Testis (tissue), 3 donors: ENCODE results near the gene CAPZB. TPM values are rescaled to one million over a fixed set of nuclear protein-coding genes. Genes with fewer than 3 reads are reported as not detected.

Experiments
- DNase-seq: peaks from one replicate; pipeline ENCODE4 v3.0.0-alpha.2; 2019
- H3K27ac ChIP-seq, 2 donors: fragments of 200-600 bp; sonication (generic); one replicate each; pipeline ENCODE4 v1.5.1; 2019
- H3K27me3 ChIP-seq: fragments of 200-600 bp; sonication (generic); one replicate; pipeline ENCODE4 v1.5.1; 2019
- H3K36me3 ChIP-seq: fragments of 200-600 bp; sonication (generic); one replicate; pipeline ENCODE4 v1.5.1; 2017; ENCODE audit warnings: low read depth; ENCODE audit errors: missing control alignments
- H3K4me1 ChIP-seq: fragments of 200-600 bp; sonication (generic); one replicate; pipeline ENCODE4 v1.5.1; 2019
- H3K4me3 ChIP-seq, 2 donors: fragments of 200-600 bp; sonication (generic); one replicate each; pipeline ENCODE4 v1.5.1; 2017 to 2019
- H3K9me3 ChIP-seq: fragments of 200-600 bp; sonication (generic); one replicate; pipeline ENCODE4 v1.5.1; 2017
- POLR2A ChIP-seq: fragments of 450-650 bp; IDR thresholded peaks from one replicate; pipeline ENCODE4 v1.6.1; 2017; ENCODE audit warnings: antibody characterized with exemption, mild to moderate bottlenecking, moderate library complexity
- WGBS, 2 donors: methylation state at CpG; one replicate each; pipeline ENCODE4 v1.1.5; 2018; 5-methylcytosine and 5-hydroxymethylcytosine counted together
- intact Hi-C: fragments of 100-400 bp; cut with DNase I; formaldehyde crosslinking; loops from one replicate; pipeline ENCODE4 v1.15.1; 2023; ENCODE audit warnings: low total_unique reads
- polyA plus RNA-seq: library from polyadenylated mRNA; stranded (reverse); fragments of 350-450 nt; fragmentation: Illumina TruSeq; extraction: RNeasy Lipid Tissue Mini Kit (QIAGEN cat#74804); gene quantifications from one replicate; pipeline ENCODE4 v1.2.3, GENCODE V29; 2014; ENCODE audit warnings: low read depth, low replicate concordance; ENCODE audit not compliant: insufficient read depth
- total RNA-seq, 2 donors: library from RNA; depleted of rRNA; stranded (reverse); fragments of >200 nt; gene quantifications; one replicate each; pipeline ENCODE4 v1.2.3, GENCODE V29; 2016
- TF ChIP-seq, protein P1 (sequence below), 3 experiments: fragments of 450-650 bp in 2 of 3; fragments of 200-600 bp in 1 of 3; sonication (generic) in 1 of 3; IDR thresholded peaks; one replicate each; pipeline ENCODE4 v1.5.1; 2016 to 2019; ENCODE audit warnings: antibody characterized with exemption in 3 of 3, mild to moderate bottlenecking in 2 of 3, moderate library complexity in 1 of 3

The CAPZB gene
- total and polyA plus RNA-seq, 3 donors from 2014 or later, result 147 to 502 (median 207) TPM

DNA sequence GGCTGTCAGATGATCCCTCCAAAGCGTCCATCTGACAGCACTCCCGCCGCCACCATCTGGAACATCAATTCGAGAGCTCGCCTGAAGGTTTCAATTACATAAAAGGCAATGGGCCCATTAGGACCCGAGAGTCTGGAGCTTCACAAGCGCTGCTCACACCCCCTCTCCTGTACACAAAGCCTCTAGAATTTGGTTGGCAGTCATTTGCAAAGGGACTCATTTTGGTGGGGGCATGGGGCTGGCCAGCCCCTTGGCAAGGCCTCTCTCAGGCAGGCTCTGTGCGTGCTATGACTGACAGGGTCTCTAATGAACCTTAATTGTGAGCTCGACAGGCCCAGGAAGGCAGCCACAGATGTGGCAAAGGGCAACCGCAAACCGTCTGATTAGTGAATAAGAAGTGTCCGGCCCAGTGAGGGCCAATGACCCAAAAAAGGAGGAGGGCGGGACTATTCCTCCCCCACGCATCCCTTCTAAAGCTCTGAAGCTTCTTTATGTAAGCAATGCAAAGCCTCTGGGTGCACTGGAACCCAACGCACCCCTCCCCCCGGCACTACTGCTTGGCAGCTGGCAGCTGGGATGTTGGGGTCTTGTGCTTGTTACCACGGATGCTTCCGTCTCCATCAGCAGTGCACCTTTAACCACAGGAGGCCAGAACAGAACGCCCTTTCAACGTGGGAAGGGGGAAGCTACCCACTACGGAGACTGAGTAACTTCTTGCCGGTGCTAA lies 79.4 kb downstream of the CAPZB start:
- intact Hi-C loops, result no loop called here
- Histone ChIP-seq H3K27me3 (no peaks in the 10 kb centered on the region), H3K36me3 (no peaks in the 10 kb centered on the region), H3K27ac (peak overlapping the region in 1 of 2 donors; percentile 16), H3K4me1 (peaks cover 28% of the 10 kb centered on the region), H3K4me3 (no peak overlapping the region), H3K9me3 (no peaks in the 10 kb centered on the region)
- no peak for TF ChIP-seq POLR2A
- TF ChIP-seq, protein P1, sequence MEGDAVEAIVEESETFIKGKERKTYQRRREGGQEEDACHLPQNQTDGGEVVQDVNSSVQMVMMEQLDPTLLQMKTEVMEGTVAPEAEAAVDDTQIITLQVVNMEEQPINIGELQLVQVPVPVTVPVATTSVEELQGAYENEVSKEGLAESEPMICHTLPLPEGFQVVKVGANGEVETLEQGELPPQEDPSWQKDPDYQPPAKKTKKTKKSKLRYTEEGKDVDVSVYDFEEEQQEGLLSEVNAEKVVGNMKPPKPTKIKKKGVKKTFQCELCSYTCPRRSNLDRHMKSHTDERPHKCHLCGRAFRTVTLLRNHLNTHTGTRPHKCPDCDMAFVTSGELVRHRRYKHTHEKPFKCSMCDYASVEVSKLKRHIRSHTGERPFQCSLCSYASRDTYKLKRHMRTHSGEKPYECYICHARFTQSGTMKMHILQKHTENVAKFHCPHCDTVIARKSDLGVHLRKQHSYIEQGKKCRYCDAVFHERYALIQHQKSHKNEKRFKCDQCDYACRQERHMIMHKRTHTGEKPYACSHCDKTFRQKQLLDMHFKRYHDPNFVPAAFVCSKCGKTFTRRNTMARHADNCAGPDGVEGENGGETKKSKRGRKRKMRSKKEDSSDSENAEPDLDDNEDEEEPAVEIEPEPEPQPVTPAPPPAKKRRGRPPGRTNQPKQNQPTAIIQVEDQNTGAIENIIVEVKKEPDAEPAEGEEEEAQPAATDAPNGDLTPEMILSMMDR (IDR thresholded peaks at IDR 0.05), result no peak
- WGBS, 2 donors, result 79 to 81% methylated on average over 12 to 22 of the region's 22 CpGs
- no peak for DNase-seq

DNA sequence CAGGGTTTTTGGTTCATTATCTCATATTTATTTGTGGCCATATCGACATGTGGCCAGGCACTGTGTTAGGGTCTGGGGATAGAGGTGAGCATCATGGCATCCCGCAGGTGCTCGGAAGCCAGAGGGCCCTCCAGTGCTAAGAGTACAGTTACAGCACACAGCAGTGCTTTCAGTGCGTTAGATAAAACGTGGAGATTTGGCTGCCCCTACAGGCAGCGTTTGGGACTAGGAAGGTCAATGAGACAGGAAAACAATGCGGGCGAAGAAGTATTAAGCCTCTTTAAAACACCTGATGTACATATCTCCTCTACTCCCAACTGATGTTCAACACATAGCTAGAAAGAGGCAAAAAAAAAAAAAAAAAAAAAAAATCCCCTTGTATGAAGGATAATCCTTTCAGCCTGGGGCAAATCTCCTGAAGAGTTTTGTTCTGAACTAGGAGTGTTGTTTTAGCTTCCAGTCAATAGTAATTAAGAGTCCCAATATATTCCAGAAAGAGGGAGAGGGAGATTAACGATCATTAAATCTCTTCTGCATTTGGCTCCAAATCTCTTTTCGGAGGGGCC lies 80.1 kb downstream of the CAPZB start:
- no peaks in the 10 kb centered on the region for H3K36me3 ChIP-seq
- H3K4me1 ChIP-seq, result peaks cover 35% of the 10 kb centered on the region
- no peaks in the 10 kb centered on the region for H3K27me3 ChIP-seq
- TF ChIP-seq, protein P1 (IDR thresholded peaks at IDR 0.05), result peak in 2 of 3 experiments; percentile 4 to 20
- no peak for TF ChIP-seq POLR2A
- WGBS, 2 donors, result 66 to 72% methylated on average over 9 to 10 of the region's 10 CpGs
- H3K27ac ChIP-seq, result no peak overlapping the region
- no peak overlapping the region for H3K4me3 ChIP-seq
- no peaks in the 10 kb centered on the region for H3K9me3 ChIP-seq
- intact Hi-C loops, result no loop called here
- DNase-seq, result no peak

DNA sequence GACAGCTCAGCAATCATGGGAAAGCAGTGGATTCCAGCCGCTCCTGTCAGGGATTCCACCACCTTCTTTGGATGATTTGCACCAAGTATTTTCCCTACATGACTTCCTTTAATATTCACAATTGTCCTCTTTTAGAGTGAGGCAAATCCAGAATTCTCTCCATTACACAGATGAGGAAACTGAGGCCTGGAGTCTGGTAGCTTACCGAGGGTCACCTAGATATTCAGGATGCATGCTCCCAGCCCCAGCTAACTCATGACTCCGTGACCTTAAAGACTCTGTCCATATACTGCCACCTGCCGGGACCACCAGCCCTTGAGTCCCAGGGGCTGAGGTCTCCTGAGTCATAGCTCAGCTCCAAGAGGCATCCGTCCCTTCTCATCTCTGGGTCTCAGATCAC lies 80.6 kb downstream of the CAPZB start:
- no peak overlapping the region for H3K4me3 ChIP-seq
- TF ChIP-seq, protein P1 (IDR thresholded peaks at IDR 0.05), result no peak
- TF ChIP-seq POLR2A, result no peak
- WGBS, 2 donors, result 81 to 86% methylated on average over 5 of the region's 5 CpGs
- no peaks in the 10 kb centered on the region for H3K27me3 ChIP-seq
- peaks cover 39% of the 10 kb centered on the region for H3K4me1 ChIP-seq
- H3K9me3 ChIP-seq, result no peaks in the 10 kb centered on the region
- intact Hi-C loops, result no loop called here
- no peak for DNase-seq
- H3K27ac ChIP-seq, result no peak overlapping the region
- H3K36me3 ChIP-seq, result no peaks in the 10 kb centered on the region

DNA sequence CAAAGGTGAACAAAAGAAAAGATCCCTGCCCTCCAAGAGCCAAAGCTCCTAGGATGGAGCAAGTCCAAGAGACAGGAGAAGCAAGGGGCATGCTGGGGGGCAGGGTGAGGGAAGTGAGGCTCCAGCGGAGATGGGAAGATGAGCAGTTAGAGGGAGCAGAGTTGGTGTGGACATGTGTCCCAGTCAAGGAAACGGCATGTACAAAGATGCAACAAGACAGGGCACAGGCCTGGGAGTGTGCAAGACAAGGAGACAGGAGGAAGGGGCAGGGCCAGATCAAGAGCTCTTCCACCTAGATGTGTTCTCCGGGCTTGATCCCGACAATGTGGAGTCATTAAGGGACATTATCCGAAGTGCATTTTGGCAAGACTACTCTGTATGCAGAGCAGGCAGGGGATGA lies 82.1 kb downstream of the CAPZB start:
- Histone ChIP-seq H3K4me3 (no peak overlapping the region), H3K27me3 (no peaks in the 10 kb centered on the region), H3K9me3 (no peaks in the 10 kb centered on the region), H3K27ac (no peak overlapping the region), H3K36me3 (no peaks in the 10 kb centered on the region), H3K4me1 (peaks cover 34% of the 10 kb centered on the region)
- intact Hi-C loops, result no loop called here
- TF ChIP-seq POLR2A, result no peak
- TF ChIP-seq, protein P1 (IDR thresholded peaks at IDR 0.05), result no peak
- DNase-seq, result no peak
- 87 to 91% methylated on average over 5 of the region's 5 CpGs for WGBS, 2 donors
